Peyer's patch (tissue), 4 donors: Measurements from ENCODE around the gene ELF5. TPM values are rescaled to one million over a fixed set of nuclear protein-coding genes. Genes with fewer than 3 reads are reported as not detected.

Source experiments
- DNase-seq, 3 donors: peaks; one replicate each; pipeline ENCODE4 v3.0.0-alpha.2; 2017 to 2019
- H3K27ac ChIP-seq, 4 donors: fragments of 200-600 bp; sonication (generic); one replicate each; pipeline ENCODE4 v1.5.1; 2016 to 2019
- H3K27me3 ChIP-seq, 2 donors: fragments of 200-600 bp; sonication (generic); one replicate each; pipeline ENCODE4 v1.5.1; 2019
- H3K36me3 ChIP-seq, 3 donors: fragments of 200-600 bp; sonication (generic); one replicate each; pipeline ENCODE4 v1.5.1; 2016 to 2019
- H3K4me1 ChIP-seq, 4 donors: fragments of 200-600 bp; sonication (generic); one replicate each; pipeline ENCODE4 v1.5.1; 2016 to 2019
- H3K4me3 ChIP-seq, 4 donors: fragments of 200-600 bp; sonication (generic); 1 replicate in 3 of 4; 2 replicates in 1 of 4; pipeline ENCODE4 v1.5.1; 2016 to 2019; ENCODE audit warnings: mild to moderate bottlenecking in 1 of 4
- H3K9me3 ChIP-seq, 4 donors: fragments of 200-600 bp; sonication (generic); one replicate each; pipeline ENCODE4 v1.5.1; 2016 to 2019; ENCODE audit warnings: mild to moderate bottlenecking in 1 of 4
- CTCF ChIP-seq, 6 experiments: fragments of 450-650 bp in 4 of 6; fragments of 200-600 bp in 2 of 6; sonication (generic) in 1 of 6; IDR thresholded peaks; one replicate each; pipeline ENCODE4 v1.5.1; 2017 to 2019; ENCODE audit warnings: antibody characterized with exemption in 6 of 6, mild to moderate bottlenecking in 3 of 6, moderate library complexity in 1 of 6
- POLR2A ChIP-seq, 2 donors: fragments of 450-650 bp; IDR thresholded peaks; one replicate each; pipeline ENCODE4 v1.5.1; 2017; ENCODE audit warnings: antibody characterized with exemption in 2 of 2, mild to moderate bottlenecking in 2 of 2, moderate library complexity in 2 of 2
- total RNA-seq, 4 donors: library from RNA; depleted of rRNA; stranded (reverse); fragments of >200 nt; gene quantifications; one replicate each; pipeline ENCODE4 v1.1.0, GENCODE V29; 2016

ELF5 gene
- total RNA-seq, 4 donors from 2014 or later: not detected

- H3K9me3 ChIP-seq: no peaks in the 10 kb centered on the region
- TF ChIP-seq POLR2A (IDR thresholded peaks at IDR 0.05) (no peak), CTCF (IDR thresholded peaks at IDR 0.05) (peak; percentile 12 to 69 (median 57))
- no peaks in the 10 kb centered on the region for H3K27me3 ChIP-seq
- no peak overlapping the region for H3K4me3 ChIP-seq
- no peak overlapping the region for H3K27ac ChIP-seq
- peak in 2 of 3 donors; percentile 18 to 66 for DNase-seq
- no peaks in the 10 kb centered on the region for H3K4me1 ChIP-seq
- peaks cover 0 to 83% (median 4%) of the 10 kb centered on the region in 3 donors for H3K36me3 ChIP-seq
Measured at GRCh38 chr11:34468209-34468841, 45.3 kb downstream of the ELF5 start.

- Histone ChIP-seq H3K27me3 (no peaks in the 10 kb centered on the region), H3K36me3 (peaks cover 0 to 84% (median 4%) of the 10 kb centered on the region in 3 donors), H3K27ac (no peak overlapping the region), H3K4me3 (no peak overlapping the region), H3K9me3 (no peaks in the 10 kb centered on the region), H3K4me1 (no peaks in the 10 kb centered on the region)
- TF ChIP-seq POLR2A (IDR thresholded peaks at IDR 0.05) (no peak), CTCF (IDR thresholded peaks at IDR 0.05) (no peak)
- DNase-seq: no peak
Measured at GRCh38 chr11:34466802-34467488, 46.6 kb downstream of the ELF5 start.

- Histone ChIP-seq H3K4me1 (no peaks in the 10 kb centered on the region), H3K4me3 (no peak overlapping the region), H3K9me3 (no peaks in the 10 kb centered on the region), H3K27ac (no peak overlapping the region), H3K27me3 (no peaks in the 10 kb centered on the region), H3K36me3 (peaks cover 0 to 74% (median 4%) of the 10 kb centered on the region in 3 donors)
- no peak for DNase-seq
- TF ChIP-seq POLR2A (IDR thresholded peaks at IDR 0.05) (no peak), CTCF (IDR thresholded peaks at IDR 0.05) (no peak)
Measured at GRCh38 chr11:34464591-34465051, 49.0 kb downstream of the ELF5 start.

- no peaks in the 10 kb centered on the region for H3K9me3 ChIP-seq
- no peaks in the 10 kb centered on the region for H3K27me3 ChIP-seq
- H3K36me3 ChIP-seq: peaks cover 0 to 89% (median 0%) of the 10 kb centered on the region in 3 donors
- H3K4me1 ChIP-seq: no peaks in the 10 kb centered on the region
- TF ChIP-seq POLR2A (IDR thresholded peaks at IDR 0.05): no peak
- no peak for TF ChIP-seq CTCF (IDR thresholded peaks at IDR 0.05)
- no peak overlapping the region for H3K4me3 ChIP-seq
- H3K27ac ChIP-seq: no peak overlapping the region
- DNase-seq: no peak
Measured at GRCh38 chr11:34461215-34461614, 52.4 kb downstream of the ELF5 start.

- Histone ChIP-seq H3K36me3 (peaks cover 0 to 87% (median 0%) of the 10 kb centered on the region in 3 donors), H3K4me1 (no peaks in the 10 kb centered on the region), H3K27ac (no peak overlapping the region), H3K27me3 (no peaks in the 10 kb centered on the region), H3K4me3 (no peak overlapping the region), H3K9me3 (no peaks in the 10 kb centered on the region)
- DNase-seq: no peak
- TF ChIP-seq POLR2A (IDR thresholded peaks at IDR 0.05): no peak
- TF ChIP-seq CTCF (IDR thresholded peaks at IDR 0.05): no peak
Measured at GRCh38 chr11:34460278-34460677, 53.3 kb downstream of the ELF5 start.
